Retina (tissue), 1 donor: ENCODE data around the gene IGSF10.

Experiments
- DNase-seq: peaks from one replicate; pipeline ENCODE4 v3.0.0-alpha.2; 2016

The IGSF10 gene

DNA sequence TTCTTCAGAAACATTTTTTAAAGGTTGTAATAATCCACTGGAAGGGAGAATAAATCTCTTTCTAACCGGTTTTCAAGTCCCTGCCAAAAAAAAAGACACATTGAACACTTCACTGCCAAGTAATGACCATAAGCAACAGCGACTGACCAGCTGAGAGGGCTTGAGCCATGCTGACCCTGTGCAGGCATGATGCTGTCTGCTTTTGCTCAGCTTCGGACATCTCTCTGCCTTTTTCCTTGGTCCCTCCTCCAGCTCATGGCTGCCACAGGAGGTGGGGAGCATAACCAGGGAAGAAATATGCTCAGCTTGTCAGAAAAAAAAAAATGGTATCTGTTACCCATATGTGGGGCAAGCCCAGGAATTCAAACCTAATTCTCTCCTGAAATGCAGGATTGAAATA lies 1.5 kb downstream of the IGSF10 start:
- DNase-seq = no peak

DNA sequence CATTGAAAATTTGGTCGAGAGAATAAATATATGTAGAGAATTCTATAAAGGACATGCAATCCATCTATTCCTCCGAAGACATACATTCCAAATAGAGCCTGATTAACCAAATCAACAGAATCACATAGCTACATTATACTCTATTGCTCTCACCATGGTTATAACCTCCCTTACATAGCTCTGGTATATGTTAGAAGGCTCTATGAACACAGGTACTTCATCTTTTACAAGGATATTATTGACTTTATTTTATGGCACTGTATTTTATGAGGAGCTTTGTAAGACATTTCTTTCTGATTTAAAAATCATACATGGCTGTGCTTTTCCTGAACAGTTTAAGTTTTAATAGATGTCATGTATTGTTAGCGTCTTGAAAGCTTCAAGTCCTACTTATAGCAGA lies 4.8 kb downstream of the IGSF10 start:
- no peak for DNase-seq

DNA sequence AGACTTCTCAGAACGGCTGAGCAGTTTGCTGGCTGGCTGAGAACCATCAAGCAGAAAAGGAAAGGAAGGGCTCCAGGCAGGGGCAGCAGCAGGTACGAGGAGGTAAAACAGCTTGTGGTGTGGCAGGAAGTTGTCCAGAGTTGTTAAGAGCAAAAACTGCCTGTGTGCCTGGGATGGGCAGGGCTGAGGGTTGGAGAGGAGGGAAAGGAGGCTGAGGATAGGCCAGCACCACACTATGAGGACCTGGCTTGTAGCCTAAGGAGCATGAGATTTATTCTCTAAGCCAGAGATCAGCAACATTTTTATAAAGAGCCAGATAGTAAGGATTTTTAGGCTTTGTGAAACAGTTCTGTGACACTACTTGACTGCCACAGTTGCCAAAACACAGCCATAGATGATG lies 8.0 kb downstream of the IGSF10 start:
- no peak for DNase-seq

DNA sequence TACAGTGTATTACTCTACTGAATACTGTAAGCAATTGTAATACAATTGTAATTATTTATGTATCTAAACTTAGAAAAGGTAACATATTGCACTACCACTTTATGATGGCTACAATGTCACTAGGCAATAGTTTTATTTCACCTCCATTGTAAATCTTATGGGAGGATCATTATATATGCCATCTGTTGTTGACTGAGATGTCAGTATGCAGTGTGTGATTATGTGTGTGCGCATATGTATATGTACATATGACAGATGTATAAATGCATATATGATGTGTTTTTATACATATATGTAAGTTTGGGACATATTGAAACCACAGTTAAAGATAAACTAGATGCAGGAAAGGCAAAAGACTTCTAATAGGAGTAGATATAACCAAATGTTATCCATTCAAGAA lies 8.5 kb downstream of the IGSF10 start:
- DNase-seq = no peak

DNA sequence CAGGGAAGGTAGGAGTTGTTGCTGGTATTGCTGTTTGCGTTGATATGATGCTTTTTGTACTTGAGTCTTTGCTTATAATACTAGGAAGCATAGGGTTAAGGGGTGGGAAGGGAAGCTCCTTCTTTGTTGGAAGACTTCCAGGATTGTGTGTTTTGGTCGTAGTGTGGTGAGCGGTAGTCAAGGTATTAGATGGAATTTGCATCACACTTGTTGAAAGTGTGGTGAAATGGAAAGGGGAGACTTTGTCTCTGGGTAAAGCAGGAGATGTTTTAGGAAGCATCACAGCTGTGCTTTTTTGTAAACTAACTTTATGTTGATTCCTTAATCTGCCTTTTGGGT lies 14.9 kb downstream of the IGSF10 start:
- DNase-seq = no peak

DNA sequence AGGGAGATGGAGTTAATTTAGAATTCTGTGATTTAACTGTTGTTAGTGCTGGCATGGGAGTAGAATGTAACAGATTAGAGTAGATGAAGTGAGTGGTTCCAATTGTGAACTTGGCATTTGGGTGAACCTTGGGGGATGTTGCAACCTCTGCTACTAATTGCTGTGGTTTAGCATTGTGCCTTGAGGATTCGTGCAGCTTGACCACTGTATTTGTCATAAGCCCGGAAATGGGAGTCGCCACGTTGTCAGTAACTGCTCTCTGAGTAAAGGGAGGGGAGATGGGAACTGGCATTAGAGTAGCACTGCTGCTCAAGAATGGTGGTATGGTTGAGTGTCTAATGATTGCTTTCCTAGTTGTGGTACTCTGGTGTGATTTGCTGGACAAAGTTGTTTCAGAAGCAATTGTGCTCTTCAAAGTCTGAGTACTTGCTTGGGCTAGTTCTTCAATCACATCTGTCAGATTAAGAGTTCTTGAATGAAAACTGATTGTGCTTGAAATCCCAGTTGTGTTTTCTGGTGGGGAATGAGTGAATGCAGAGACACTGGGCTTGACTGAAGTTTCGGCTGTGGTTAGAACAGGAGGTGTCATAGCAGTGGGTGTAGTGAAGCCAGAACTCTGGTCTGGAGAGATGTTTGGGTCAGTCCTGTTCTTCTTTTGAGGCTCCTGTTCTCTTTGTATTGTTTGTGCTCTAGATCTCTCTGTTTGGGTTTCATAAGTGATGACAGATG lies 15.4 kb downstream of the IGSF10 start:
- no peak for DNase-seq

DNA sequence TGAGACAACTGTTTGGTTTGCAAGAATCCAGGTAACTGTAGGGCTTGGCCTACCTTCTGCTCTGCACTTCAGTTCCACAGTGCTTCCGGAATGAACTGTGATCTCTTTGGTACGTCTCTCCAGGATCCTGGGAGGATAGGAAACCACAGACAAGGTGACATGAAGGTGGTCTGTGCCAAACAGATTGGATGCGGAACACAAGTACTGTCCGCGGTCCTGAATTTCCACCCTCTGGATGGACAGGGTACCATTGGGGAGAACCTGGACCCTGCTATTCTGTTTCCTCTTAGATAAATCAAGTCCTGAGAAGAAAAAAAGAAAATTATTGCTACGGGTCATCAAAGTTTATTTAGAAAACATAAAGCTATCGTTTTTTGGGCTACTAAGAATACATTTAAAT lies 17.3 kb downstream of the IGSF10 start:
- no peak for DNase-seq

DNA sequence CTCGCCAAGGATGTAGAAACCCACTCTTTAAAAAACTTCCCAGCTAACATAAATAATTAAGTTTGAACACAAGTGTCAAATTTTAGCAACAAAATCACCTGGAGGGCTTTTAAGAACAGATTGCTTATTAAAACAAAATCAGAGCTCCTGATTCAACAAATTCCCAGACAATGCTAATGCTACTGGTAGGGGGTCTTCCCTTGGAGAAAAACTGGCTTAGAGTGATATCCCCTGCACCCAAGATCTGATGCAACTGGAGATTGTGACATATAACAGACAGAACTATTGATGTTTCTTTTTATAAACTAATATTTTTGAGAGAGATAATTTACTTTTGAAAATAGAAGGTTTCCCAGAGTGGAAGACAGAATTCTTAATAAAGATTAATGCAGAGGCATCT lies 19.9 kb downstream of the IGSF10 start:
- DNase-seq = no peak

DNA sequence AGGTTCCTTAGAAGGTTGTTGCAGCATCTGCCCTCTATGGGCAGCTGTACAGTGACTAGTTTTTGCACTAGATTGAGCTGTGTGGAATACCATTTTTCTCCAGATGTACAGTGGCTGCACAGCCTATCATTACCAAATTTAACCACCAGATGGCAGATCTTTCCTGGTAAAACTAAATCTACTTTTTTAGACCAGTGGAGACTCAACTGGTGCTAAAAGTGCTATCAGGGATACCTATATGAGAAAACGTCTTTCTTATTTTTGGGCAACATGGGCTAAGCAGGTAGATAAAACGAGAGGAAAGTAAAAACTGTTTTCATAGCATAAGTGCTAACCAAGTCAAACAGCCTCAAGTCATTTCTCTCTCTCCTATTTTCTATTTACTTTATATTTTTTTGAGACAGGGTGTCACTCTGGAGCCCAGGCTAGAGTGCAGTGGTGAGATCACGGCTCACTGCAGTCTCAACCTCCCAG lies 21.2 kb downstream of the IGSF10 start:
- peak; percentile 53 for DNase-seq

DNA sequence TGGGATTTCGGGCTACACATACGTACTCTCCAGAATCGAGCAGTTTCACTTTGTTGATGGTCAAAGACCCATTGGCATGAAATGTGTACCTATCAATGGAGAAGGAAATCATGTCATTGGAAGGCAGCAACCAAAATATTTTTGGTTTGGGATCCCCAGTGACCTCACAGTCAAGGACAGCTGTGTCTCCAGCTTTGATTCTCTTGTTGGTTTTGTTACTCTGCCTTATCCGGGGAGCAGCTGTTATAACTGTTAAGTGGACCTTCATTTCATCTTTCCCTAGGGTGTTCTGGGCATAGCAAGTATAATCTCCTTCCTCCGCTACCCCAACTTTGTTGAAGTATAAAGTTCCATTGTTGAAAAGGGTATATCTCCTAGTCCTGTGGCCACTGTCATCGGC lies 23.0 kb downstream of the IGSF10 start:
- no peak for DNase-seq

DNA sequence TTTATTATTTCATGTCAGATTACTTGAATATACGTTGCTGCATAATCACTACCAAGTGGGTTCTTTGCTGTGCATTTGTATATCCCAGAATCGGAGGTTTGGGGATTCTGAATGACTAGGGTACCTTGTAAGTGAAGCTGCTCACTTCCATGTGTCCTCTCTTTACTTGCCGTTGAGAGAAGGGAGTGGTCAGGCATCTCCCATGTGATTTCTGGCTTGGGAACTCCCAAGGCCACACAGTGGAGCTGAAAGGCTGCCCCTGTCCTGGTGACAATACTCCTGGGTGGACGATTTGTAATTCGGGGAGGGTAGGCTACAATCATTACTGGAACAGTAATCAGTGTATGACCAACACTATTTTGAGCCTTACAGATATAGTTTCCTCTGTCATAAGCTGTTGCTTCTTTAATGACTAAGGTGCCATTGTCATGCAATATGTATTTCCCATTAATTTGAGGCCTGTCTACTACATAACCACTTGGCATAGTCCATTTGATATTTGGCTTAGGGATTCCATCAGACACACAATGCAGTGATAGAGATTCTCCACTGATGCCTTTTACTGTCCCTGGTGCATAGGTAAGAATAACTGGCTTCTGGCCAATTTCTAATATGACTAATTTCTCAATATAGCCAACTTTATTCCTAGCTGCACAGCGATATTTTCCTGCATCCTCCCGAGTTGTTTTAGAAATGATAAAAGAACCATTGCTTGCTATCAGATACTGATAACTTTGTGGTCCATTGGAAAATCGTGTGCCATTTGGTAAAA lies 24.0 kb downstream of the IGSF10 start:
- no peak for DNase-seq

DNA sequence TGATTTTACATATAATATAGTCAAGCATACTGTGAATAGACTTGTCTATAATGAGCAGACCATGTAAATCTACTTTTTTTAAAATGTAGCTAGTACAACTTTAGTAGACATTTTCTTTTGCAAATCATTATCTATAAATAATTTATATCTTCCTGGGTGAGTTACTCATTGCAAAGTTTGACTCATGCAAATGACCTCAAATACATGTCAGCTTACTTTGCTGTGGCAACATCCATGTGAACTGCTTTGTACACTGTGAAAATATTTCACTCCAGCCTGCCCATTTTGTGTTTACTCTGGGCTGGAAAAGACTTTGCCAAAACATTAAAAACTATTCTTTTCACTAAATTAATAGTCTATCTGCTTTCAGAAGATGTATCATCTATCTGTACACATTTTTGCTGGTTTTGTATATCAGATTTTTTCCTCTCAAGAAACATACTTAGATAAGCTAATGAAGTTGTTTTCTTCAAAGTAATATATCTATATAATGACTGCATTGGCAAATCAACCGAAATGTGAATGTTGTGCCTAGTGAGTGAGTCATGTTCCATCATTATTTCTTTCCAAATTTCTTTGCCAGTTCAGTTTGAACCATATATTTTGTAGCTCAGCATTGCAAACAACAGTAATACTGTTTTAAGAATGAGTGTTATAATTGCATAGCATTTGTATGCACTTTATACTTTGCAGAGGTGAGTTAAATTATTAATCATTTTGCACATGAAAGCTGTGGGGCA lies 26.5 kb downstream of the IGSF10 start:
- DNase-seq = no peak

DNA sequence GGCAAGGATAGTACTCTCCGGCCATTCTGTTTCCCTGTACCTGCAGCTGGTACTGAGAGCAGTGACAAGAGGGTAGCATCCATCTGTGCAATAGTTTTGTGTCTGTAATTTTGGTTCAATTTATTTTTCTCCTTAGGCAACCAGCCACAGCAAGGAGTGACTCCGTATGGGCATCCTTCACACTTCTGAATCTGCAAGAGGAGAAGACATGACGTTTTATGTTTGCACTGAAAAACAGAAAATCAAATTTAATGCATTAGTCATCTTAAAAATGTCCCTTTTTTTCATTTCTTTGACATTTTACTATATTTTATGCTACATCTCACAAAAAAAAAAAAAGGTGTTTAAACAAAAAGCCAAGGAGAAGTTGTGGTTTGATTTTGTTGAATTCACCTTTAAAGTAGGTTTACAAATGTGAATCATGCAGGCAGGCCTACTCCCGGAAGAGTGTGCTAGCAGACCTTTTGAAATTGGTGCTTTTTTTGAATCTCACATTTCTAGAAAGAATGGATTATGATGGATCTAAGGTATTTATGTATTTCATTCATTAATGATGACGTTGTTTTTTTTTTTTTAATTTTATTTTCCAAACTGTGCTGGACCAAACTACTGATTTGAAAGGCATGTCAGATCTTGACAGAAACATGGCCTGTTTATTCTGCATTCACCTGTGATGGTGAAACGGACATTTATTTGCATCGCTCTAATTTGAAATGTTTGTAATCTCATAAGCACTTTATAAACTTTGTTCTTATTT lies 28.1 kb downstream of the IGSF10 start:
- DNase-seq = no peak

DNA sequence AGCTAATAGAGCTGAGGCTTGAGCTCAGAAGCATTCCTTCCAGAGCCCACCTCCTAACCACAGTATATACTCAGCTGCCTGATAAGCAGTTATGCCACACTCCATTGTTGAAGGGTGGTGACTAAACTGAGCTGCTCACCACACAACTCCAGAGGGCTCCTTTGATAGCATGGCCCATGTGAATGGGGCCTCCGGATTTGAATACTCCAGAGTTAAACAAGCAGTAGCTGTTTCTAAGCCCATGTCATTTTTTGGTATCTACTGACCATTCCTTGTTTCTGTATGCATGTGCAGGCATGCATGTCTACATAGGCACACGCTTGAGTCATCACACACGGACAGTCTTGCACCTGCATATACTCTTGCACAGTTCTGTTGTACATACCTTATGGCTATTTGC lies 28.9 kb downstream of the IGSF10 start:
- DNase-seq = no peak

DNA sequence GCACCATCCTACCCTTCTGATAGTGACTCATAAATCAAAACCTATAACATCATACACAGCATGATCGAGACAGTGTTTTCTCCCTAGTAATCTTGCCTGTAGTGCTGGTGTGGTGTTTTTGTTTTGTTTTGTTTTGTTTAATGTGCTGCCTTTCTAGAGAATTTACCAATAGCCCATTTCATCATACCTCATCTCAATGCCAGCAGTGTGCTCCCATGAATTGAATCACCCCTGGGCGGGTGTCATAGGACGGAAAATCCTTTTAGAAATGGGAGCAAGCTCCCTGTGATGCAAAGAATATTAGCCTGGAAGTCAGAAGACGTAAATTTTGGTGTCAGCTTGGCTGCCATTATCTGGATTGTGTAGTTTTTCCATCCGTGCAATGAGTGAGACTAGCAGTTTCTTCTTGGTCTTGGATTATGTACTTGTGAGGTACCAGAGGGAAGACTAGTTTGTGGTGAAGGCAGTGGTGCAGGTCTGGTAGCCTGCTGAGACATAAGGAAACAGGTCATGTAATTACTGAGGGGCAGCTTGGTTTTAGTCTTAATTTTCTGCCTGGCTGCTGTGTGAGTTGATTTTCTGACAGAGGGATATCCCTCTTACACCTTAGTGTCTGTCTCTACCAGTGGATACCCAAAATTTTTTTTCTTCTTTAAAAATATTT lies 29.9 kb downstream of the IGSF10 start:
- DNase-seq = no peak

DNA sequence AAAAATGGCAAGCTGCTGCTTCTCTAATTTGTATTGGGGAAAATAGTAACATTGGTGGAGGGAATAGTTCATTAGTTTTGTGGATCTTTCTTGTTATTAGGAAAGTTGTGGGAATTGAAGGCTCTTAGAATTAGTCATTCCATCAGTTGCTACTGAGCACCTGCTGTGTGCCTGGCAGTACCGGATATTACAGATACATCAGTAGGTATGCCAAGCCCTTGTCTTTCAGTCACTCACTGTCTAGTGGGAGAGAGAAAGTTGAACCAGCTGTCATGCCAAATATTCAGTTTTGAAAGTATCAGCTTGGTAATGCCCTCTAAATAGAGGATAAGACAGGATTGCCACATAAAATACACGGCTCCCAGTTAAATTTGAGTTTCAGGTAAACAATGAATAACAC lies 32.5 kb downstream of the IGSF10 start:
- DNase-seq = no peak

DNA sequence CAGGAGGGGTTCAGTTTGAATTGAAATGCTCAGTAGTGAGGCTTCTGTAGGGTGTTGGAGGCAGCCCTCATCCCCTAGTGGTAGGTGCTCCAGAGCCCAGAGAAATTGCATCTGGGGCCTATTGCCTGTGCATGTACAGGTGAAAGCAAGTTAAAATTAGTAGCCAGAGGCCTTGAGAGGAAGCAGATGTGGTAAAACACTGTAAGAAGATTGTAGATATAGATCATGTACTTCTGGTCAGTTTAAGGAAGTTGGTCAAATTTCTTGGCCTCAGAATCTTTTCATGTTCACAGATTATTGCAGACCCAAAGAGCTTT lies 34.6 kb downstream of the IGSF10 start:
- DNase-seq = no peak

DNA sequence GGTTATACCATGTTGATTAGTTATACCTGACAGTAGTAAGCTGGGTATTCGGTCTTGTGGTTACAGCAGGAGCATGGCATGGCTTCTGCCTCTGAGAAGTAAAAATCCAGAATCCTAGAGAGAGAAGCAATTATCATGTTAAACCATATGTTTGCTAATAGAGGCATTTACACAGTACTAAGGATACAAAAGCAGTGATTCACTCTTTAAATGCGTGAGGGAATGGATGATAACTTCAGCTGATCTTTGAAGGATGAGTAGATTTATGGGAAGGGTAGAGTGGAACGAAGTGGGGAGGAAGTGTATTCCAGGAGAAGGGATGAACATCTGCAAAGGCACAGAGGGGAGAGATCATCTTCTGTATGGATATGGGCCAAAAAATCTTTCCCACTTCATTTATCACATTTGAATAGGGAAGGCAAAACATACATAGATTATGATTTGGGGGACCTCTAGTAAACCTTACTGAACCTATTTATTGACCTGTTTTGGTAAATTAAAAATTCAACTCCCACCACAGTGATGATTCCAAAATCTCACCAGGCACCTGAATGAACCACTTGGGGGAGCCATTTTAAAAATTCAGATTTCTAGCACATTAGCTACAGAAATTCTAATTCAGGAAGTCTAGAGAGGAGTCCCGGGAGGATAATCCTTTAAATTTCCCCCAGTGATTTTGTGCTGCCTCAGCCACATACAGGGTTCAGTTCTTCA lies 35.1 kb downstream of the IGSF10 start:
- no peak for DNase-seq

DNA sequence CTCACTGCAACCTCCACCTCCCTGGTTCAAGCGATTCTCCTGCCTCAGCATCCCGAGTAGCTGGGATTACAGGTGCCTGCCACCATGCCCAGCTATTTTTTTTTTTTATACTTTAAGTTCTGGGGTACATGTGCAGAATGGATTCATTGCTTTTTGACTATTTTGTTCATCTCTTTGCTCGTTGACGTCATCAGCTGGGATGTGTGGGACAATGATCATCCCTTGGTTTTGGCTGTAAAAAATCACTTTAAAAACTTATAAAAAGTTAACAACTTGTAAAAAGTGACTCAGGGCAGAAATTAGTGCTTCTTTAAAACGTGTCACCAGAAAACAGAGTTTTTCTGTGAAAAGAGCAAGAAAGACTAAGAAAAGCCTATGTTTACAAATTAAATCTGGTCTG lies 37.8 kb downstream of the IGSF10 start:
- no peak for DNase-seq

DNA sequence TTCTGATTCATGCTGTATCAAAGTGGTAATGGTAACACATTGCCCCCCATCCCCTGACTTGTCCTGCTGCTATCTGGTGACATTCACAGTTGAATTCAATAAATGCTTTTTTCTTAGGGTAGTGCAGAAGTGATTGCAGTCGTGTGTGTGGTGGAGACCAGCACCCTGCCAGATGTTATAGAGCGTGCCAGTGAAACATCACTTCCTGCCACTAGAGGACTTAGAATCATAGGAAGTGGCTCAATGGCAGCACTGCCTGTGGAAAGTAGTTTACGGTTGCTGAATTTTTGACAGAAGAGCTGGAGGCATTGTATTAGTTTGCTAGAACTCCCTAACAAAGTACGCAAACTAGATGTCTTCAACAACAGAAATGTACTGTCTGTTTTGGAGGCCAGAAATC lies 38.9 kb downstream of the IGSF10 start:
- DNase-seq = no peak

DNA sequence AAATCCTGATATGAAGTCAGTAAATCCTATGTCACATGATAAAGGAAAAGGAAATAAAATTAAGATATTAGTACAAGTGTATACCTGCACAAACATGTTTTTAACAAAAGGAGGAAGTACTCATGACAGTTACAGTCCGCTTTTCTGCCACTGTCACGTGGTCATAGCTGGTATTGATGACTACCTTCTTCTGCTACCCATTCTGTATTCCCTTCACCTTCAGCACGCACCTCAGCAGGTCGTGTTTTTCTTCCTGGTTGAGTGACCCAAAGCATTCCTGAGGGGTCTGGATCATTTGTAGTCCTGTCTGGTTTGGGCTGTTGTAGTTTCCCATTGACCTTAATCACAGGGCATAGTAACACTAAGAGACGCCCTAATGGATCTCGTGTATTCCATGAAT lies 41.1 kb downstream of the IGSF10 start:
- no peak for DNase-seq

DNA sequence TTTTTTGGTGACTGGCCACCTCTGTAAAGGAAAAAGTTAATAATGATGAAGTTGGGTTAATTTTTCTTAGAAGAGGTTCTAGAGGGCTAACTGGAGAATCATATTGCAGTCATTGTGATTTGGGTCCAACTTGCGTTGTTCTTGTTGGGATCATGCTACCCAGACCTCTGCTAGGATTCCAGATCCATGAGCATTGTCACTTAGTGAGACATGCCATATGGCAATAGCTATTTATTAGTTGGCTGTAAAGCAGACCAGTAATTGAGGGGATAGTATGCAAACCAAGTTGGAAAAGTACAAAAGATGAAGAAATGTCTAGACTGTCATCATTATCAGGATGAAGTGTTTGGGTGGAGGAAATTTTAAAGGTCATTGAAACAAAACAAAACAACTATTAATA lies 45.6 kb downstream of the IGSF10 start:
- DNase-seq = no peak
